PC-3 (cell line): ENCODE measurements around the gene GPRIN3. TPM values are rescaled to one million over a fixed set of nuclear protein-coding genes. Genes with fewer than 3 reads are reported as not detected.

ENCODE experiments used
- ATAC-seq: fragments of 200-7000 bp; cut with Tn5 transposase; 2 replicates; pipeline ENCODE4 v1.9.1; 2020; ENCODE audit warnings: mild to moderate bottlenecking, moderate library complexity
- BruUV-seq: library from RNA; stranded (reverse); fragments of 400-500 nt; replicated peaks from 2 replicates; lab custom pipeline; 2021; lab: Mats Ljungman, UMichigan
- CTCF ChIA-PET: fragments of 300-600 bp; sonication (Branson Sonifier 250); formaldehyde crosslinking; loops from one replicate; lab custom pipeline; 2022; ENCODE audit warnings: antibody characterized with exemption; lab: Charles Lee
- POLR2A ChIA-PET: fragments of 300-600 bp; sonication (Branson Sonifier 250); formaldehyde crosslinking; loops from one replicate; lab custom pipeline; 2022; ENCODE audit warnings: antibody characterized with exemption; ENCODE audit not compliant: unreplicated experiment; lab: Charles Lee
- DNase-seq: peaks from one replicate; pipeline ENCODE4 v3.0.0-alpha.2; 2015
- H2AFZ ChIP-seq: fragments of 300-600 bp; sonication (generic); 2 replicates; pipeline ENCODE4 v1.6.0; 2016; ENCODE audit warnings: antibody characterized with exemption, low read length
- H3F3A ChIP-seq: fragments of 300-600 bp; sonication (generic); one replicate; pipeline ENCODE4 v1.6.0; 2017; ENCODE audit warnings: antibody characterized with exemption, low read length, control low read depth, mild to moderate bottlenecking; ENCODE audit not compliant: unreplicated experiment
- H3K27ac ChIP-seq: fragments of 300-600 bp; sonication (generic); 2 replicates; pipeline ENCODE4 v1.5.1; 2016; ENCODE audit warnings: mild to moderate bottlenecking, low read length
- H3K27me3 ChIP-seq: fragments of 300-600 bp; sonication (generic); 2 replicates; pipeline ENCODE4 v1.6.1; 2016; ENCODE audit warnings: low read length, mixed read lengths
- H3K36me3 ChIP-seq: fragments of 300-600 bp; sonication (generic); 2 replicates; pipeline ENCODE4 v1.6.1; 2016; ENCODE audit warnings: low read depth, mixed run types, low read length, mixed read lengths
- H3K4me1 ChIP-seq: fragments of 300-600 bp; sonication (generic); 2 replicates; pipeline ENCODE4 v1.5.1; 2016; ENCODE audit warnings: low read length; ENCODE audit not compliant: insufficient read depth
- H3K4me2 ChIP-seq: fragments of 300-600 bp; sonication (generic); 2 replicates; pipeline ENCODE4 v1.6.0; 2016; ENCODE audit warnings: low read length
- H3K4me3 ChIP-seq: fragments of 300-600 bp; sonication (generic); 2 replicates; pipeline ENCODE4 v1.5.1; 2016; ENCODE audit warnings: mild to moderate bottlenecking, low read length, mixed read lengths
- H3K79me2 ChIP-seq: fragments of 300-600 bp; sonication (generic); 2 replicates; pipeline ENCODE4 v1.6.1; 2017; ENCODE audit warnings: low read length, mixed read lengths
- H3K9ac ChIP-seq: fragments of 300-600 bp; sonication (generic); 2 replicates; pipeline ENCODE4 v1.6.0; 2016; ENCODE audit warnings: mild to moderate bottlenecking, low read length
- H3K9me2 ChIP-seq: fragments of 300-600 bp; sonication (generic); replicated peaks from 2 replicates; pipeline ENCODE4 v1.6.1; 2016; ENCODE audit warnings: mixed run types, low read length, mixed read lengths
- H3K9me3 ChIP-seq: fragments of 300-600 bp; sonication (generic); 2 replicates; pipeline ENCODE4 v1.6.1; 2016; ENCODE audit warnings: low read length, mixed read lengths
- H4K20me1 ChIP-seq: fragments of 300-600 bp; sonication (generic); 2 replicates; pipeline ENCODE4 v1.6.1; 2016; ENCODE audit warnings: low read length, mixed read lengths
- EZH2 ChIP-seq: fragments of 300-600 bp; sonication (generic); IDR thresholded peaks from one replicate; pipeline ENCODE4 v1.6.1; 2017; ENCODE audit warnings: antibody characterized with exemption, mild to moderate bottlenecking, low read length; ENCODE audit not compliant: unreplicated experiment
- EZH2phosphoT487 ChIP-seq: fragments of 300-600 bp; sonication (generic); IDR thresholded peaks from 2 replicates; pipeline ENCODE4 v1.6.1; 2018; ENCODE audit warnings: mild to moderate bottlenecking, antibody characterized with exemption, low read length, borderline replicate concordance
- intact Hi-C: fragments of 100-400 bp; cut with micrococcal nuclease; formaldehyde crosslinking; loops from 2 replicates; pipeline ENCODE4 v1.9.0; 2023
- total RNA-seq: library from RNA; depleted of rRNA; stranded (reverse); fragments of >200 nt; gene quantifications from 2 replicates; pipeline ENCODE4 v1.2.3, GENCODE V29; 2014
- TF ChIP-seq, protein P1 (sequence below): fragments of 300-600 bp; sonication (generic); conservative IDR thresholded peaks from 2 replicates; pipeline ENCODE4 v1.5.1; 2017; ENCODE audit warnings: antibody characterized with exemption, low read depth, mild to moderate bottlenecking, low read length

The GPRIN3 gene
- total RNA-seq, 1 experiment from 2014 or later, result not detected

DNA sequence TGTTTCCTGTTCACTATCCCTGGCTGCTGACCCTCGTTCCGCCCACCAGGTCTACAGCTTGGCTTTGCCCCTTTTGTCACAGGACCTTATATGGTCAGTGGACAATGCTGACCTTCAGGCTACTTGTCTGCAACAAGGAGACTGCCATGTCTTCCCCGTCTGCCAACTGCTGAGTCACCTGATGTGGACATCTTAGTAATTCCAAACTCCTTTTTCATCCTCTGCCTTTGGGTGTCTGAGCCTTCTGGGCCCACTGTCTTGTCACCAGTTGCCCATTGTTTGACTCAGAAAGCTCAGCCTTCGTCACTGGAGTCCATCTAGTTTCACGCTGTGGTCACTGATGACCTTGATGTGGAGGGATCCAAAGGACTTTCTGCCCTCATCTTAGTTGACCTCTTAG is 30.2 kb downstream of the GPRIN3 start:
- H3K79me2 ChIP-seq, result no peaks in the 10 kb centered on the region
- TF ChIP-seq EZH2 (no peak), EZH2phosphoT487 (no peak)
- TF ChIP-seq, protein P1, sequence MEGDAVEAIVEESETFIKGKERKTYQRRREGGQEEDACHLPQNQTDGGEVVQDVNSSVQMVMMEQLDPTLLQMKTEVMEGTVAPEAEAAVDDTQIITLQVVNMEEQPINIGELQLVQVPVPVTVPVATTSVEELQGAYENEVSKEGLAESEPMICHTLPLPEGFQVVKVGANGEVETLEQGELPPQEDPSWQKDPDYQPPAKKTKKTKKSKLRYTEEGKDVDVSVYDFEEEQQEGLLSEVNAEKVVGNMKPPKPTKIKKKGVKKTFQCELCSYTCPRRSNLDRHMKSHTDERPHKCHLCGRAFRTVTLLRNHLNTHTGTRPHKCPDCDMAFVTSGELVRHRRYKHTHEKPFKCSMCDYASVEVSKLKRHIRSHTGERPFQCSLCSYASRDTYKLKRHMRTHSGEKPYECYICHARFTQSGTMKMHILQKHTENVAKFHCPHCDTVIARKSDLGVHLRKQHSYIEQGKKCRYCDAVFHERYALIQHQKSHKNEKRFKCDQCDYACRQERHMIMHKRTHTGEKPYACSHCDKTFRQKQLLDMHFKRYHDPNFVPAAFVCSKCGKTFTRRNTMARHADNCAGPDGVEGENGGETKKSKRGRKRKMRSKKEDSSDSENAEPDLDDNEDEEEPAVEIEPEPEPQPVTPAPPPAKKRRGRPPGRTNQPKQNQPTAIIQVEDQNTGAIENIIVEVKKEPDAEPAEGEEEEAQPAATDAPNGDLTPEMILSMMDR, result no peak
- intact Hi-C loops, result no loop called here
- DNase-seq, result no peak
- no peaks in the 10 kb centered on the region for H3K9me3 ChIP-seq
- H3K4me3 ChIP-seq, result no peak overlapping the region
- no peak overlapping the region for H3K27ac ChIP-seq
- no TSS peak for BruUV-seq
- ChIA-PET POLR2A (no interaction called here), CTCF (no interaction called here)
- H3K9me2 ChIP-seq, result no peaks in the 10 kb centered on the region
- no peak overlapping the region for H3K4me2 ChIP-seq
- H3K27me3 ChIP-seq, result peaks cover 5% of the 10 kb centered on the region; the same call in 1 of the 2 replicates
- H3K9ac ChIP-seq, result no peak overlapping the region
- no peaks in the 10 kb centered on the region for H3K36me3 ChIP-seq
- H3F3A ChIP-seq, result no peaks in the 10 kb centered on the region
- no peak overlapping the region for H2AFZ ChIP-seq
- H4K20me1 ChIP-seq, result no peaks in the 10 kb centered on the region
- no peak for ATAC-seq
- H3K4me1 ChIP-seq, result no peaks in the 10 kb centered on the region

DNA sequence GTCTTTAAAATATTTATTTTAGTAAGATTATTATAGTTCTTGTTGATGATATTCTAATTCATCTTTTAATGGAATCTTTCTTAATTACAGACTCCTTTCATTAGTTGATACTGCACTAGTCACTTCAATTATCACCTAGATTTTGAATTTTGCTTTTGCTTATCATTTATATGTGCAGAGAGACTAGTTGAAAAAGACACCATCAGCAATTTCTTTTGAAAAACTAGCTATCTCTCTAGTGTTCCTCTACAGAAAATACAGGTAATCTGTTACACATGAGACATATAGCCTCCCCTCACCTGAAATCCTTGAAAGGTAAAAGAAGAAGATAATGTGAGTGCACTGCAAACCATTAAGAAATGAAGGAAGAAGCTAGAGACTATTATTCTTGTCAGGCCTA is 31.3 kb downstream of the GPRIN3 start:
- Histone ChIP-seq H3K27ac (no peak overlapping the region), H3K9ac (no peak overlapping the region), H3K79me2 (no peaks in the 10 kb centered on the region), H3K9me3 (no peaks in the 10 kb centered on the region), H3K27me3 (peaks cover 5% of the 10 kb centered on the region; the same call in 1 of the 2 replicates), H3F3A (no peaks in the 10 kb centered on the region), H3K4me2 (no peak overlapping the region), H3K4me1 (no peaks in the 10 kb centered on the region), H4K20me1 (no peaks in the 10 kb centered on the region), H3K9me2 (no peaks in the 10 kb centered on the region), H2AFZ (no peak overlapping the region), H3K4me3 (no peak overlapping the region), H3K36me3 (no peaks in the 10 kb centered on the region)
- POLR2A ChIA-PET, result no interaction called here
- intact Hi-C loops, result no loop called here
- no peak for TF ChIP-seq EZH2
- TF ChIP-seq, protein P1, result no peak
- TF ChIP-seq EZH2phosphoT487, result no peak
- DNase-seq (no peak), ATAC-seq (no peak)
- CTCF ChIA-PET, result no interaction called here
- no TSS peak for BruUV-seq

DNA sequence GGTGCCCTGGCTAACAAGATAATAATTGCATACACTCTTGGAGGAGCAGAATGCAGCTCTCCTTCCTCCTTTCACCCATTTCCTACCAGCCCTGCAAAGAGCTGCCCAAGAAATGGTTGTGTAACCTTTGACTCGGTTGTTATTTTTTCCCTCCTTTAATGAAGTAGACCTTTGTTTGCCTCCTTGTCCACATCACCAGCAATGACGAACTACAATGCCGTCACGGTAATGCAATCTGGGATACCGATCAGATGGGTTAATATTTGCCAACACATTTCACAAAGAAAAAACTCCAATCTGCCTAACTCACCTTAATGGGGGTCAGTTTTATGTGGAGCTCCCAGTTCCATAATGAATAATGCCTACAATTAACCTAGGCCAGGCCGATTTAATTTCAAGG is 32.0 kb downstream of the GPRIN3 start:
- no peak overlapping the region for H3K27ac ChIP-seq

More for the DNA sequence above, 32.0 kb downstream of the GPRIN3 start:
- Histone ChIP-seq H3K9me3 (no peaks in the 10 kb centered on the region), H2AFZ (no peak overlapping the region), H3K9ac (no peak overlapping the region), H3K9me2 (no peaks in the 10 kb centered on the region), H3K79me2 (no peaks in the 10 kb centered on the region), H3K36me3 (no peaks in the 10 kb centered on the region), H4K20me1 (no peaks in the 10 kb centered on the region), H3K27me3 (peaks cover 5% of the 10 kb centered on the region; the same call in 1 of the 2 replicates), H3K4me2 (no peak overlapping the region), H3K4me3 (no peak overlapping the region), H3F3A (no peaks in the 10 kb centered on the region), H3K4me1 (no peaks in the 10 kb centered on the region)
- intact Hi-C loops, result no loop called here
- ChIA-PET POLR2A (no interaction called here), CTCF (no interaction called here)
- no peak for DNase-seq
- TF ChIP-seq EZH2 (no peak), EZH2phosphoT487 (no peak)
- TF ChIP-seq, protein P1, result no peak
- no TSS peak for BruUV-seq
- ATAC-seq, result no peak
